GM23248 (cell line): Measurements from ENCODE around the gene TFR2. TPM values are rescaled to one million over a fixed set of nuclear protein-coding genes. Genes with fewer than 3 reads are reported as not detected.
A peak's percentile ranks its signal among the peaks of the same experiment; 100 is the strongest.

Source experiments
- DNase-seq: peaks from one replicate; pipeline ENCODE4 v3.0.0-alpha.2; 2015
- H2AFZ ChIP-seq: fragments of 200-600 bp; sonication (generic); 2 replicates; pipeline ENCODE4 v1.6.1; 2016; ENCODE audit warnings: antibody characterized with exemption
- H3F3A ChIP-seq: fragments of 200-600 bp; sonication (generic); 2 replicates; pipeline ENCODE4 v1.6.1; 2016; ENCODE audit warnings: mild to moderate bottlenecking, antibody characterized with exemption, mixed run types; ENCODE audit not compliant: insufficient read depth
- H3K27ac ChIP-seq: fragments of 200-600 bp; sonication (generic); 2 replicates; pipeline ENCODE4 v1.5.1; 2016; ENCODE audit warnings: mild to moderate bottlenecking
- H3K27me3 ChIP-seq: fragments of 200-600 bp; sonication (generic); replicated peaks from 2 replicates; pipeline ENCODE4 v1.6.1; 2016; ENCODE audit warnings: mild to moderate bottlenecking; ENCODE audit not compliant: insufficient read depth
- H3K36me3 ChIP-seq: fragments of 200-600 bp; sonication (generic); 2 replicates; pipeline ENCODE4 v1.6.1; 2016; ENCODE audit warnings: low read depth, mild to moderate bottlenecking
- H3K4me1 ChIP-seq: fragments of 200-600 bp; sonication (generic); 2 replicates; pipeline ENCODE4 v1.6.1; 2016; ENCODE audit warnings: mild to moderate bottlenecking; ENCODE audit not compliant: insufficient read depth
- H3K4me2 ChIP-seq: fragments of 200-600 bp; sonication (generic); one replicate; pipeline ENCODE4 v1.6.1; 2016; ENCODE audit warnings: mild to moderate bottlenecking; ENCODE audit not compliant: unreplicated experiment
- H3K4me3 ChIP-seq: fragments of 200-600 bp; sonication (generic); 2 replicates; pipeline ENCODE4 v1.5.1; 2016; ENCODE audit warnings: mild to moderate bottlenecking
- H3K79me2 ChIP-seq: fragments of 200-600 bp; sonication (generic); 2 replicates; pipeline ENCODE4 v1.6.1; 2016; ENCODE audit warnings: mild to moderate bottlenecking; ENCODE audit not compliant: insufficient read depth
- H3K9ac ChIP-seq: fragments of 200-600 bp; sonication (generic); 2 replicates; pipeline ENCODE4 v1.6.1; 2016; ENCODE audit warnings: mild to moderate bottlenecking
- H3K9me2 ChIP-seq: fragments of 200-600 bp; sonication (generic); 2 replicates; pipeline ENCODE4 v1.6.1; 2016; ENCODE audit warnings: mixed run types, mild to moderate bottlenecking, moderate library complexity; ENCODE audit not compliant: insufficient read depth
- H3K9me3 ChIP-seq: fragments of 200-600 bp; sonication (generic); one replicate; pipeline ENCODE4 v1.6.1; 2017; ENCODE audit warnings: low read depth
- H4K20me1 ChIP-seq: fragments of 200-600 bp; sonication (generic); 2 replicates; pipeline ENCODE4 v1.6.0; 2016; ENCODE audit not compliant: insufficient read depth
- EZH2 ChIP-seq: fragments of 200-600 bp; sonication (generic); IDR thresholded peaks from 2 replicates; pipeline ENCODE4 v1.6.1; 2018; ENCODE audit warnings: antibody characterized with exemption, mild to moderate bottlenecking; ENCODE audit not compliant: insufficient read depth, poor library complexity, severe bottlenecking
- EZH2phosphoT487 ChIP-seq: fragments of 200-600 bp; sonication (generic); IDR thresholded peaks from 2 replicates; pipeline ENCODE4 v1.6.1; 2018; ENCODE audit warnings: antibody characterized with exemption, moderate library complexity, mild to moderate bottlenecking, low read depth; ENCODE audit not compliant: insufficient read depth
- WGBS, 2 experiments: methylation state at CpG; one replicate each; pipeline ENCODE4 v1.1.6; 2015 to 2017; ENCODE audit warnings: low lambda C conversion rate in 2 of 2, low coverage in 1 of 2; ENCODE audit errors: missing lambda C conversion rate in 2 of 2; 5-methylcytosine and 5-hydroxymethylcytosine counted together
- in situ Hi-C: fragments of 300-500 bp; cut with MboI; formaldehyde crosslinking; loops from 2 replicates; pipeline ENCODE4 v1.15.0; 2020
- polyA plus RNA-seq: library from polyadenylated mRNA; unstranded; fragments of >200 nt; fragmentation: Nextera tagmentation; extraction: Ambion mirVana; gene quantifications from 2 replicates; pipeline ENCODE4 v1.2.1, GENCODE V29; 2016
- total RNA-seq: library from RNA; depleted of rRNA; stranded (reverse); fragments of >200 nt; shearing (Covaris generic); gene quantifications from 2 replicates; pipeline ENCODE4 v1.2.3, GENCODE V29; 2014

The TFR2 gene
- total and polyA plus RNA-seq, 2 experiments from 2014 or later, result 0.11 to 0.79 TPM

- H3F3A ChIP-seq, result no peaks in the 10 kb centered on the region
- no peak for DNase-seq
- TF ChIP-seq EZH2 (no peak), EZH2phosphoT487 (no peak)
- H3K4me1 ChIP-seq, result no peaks in the 10 kb centered on the region
- 90 to 94% methylated on average over 22 to 23 of the region's 23 CpGs for WGBS, 2 experiments
- no peaks in the 10 kb centered on the region for H4K20me1 ChIP-seq
- in situ Hi-C loops, result no loop called here
- peaks cover 4% of the 10 kb centered on the region; the same call in 1 of the 2 replicates for H3K36me3 ChIP-seq
- H3K27me3 ChIP-seq, result no peaks in the 10 kb centered on the region
- peak overlapping the region; percentile 74 for H3K4me2 ChIP-seq
- H3K9ac ChIP-seq, result peak overlapping the region; percentile 94; the same call in 1 of the 2 replicates
- no peak overlapping the region for H2AFZ ChIP-seq
- no peak overlapping the region for H3K27ac ChIP-seq
- H3K79me2 ChIP-seq, result peaks cover 37% of the 10 kb centered on the region
- H3K9me2 ChIP-seq, result no peaks in the 10 kb centered on the region
- H3K4me3 ChIP-seq, result peak overlapping the region; percentile 98
- H3K9me3 ChIP-seq, result no peaks in the 10 kb centered on the region
These were observed 35.4 kb upstream of the TFR2 start for GRCh38 chr7:100676501-100677306.

- Histone ChIP-seq H3K9me3 (no peaks in the 10 kb centered on the region), H3K27me3 (no peaks in the 10 kb centered on the region), H4K20me1 (no peaks in the 10 kb centered on the region), H3K9ac (peak overlapping the region; percentile 94), H3K4me3 (peak overlapping the region; percentile 98), H3K4me1 (no peaks in the 10 kb centered on the region), H3K9me2 (no peaks in the 10 kb centered on the region), H3K36me3 (peaks cover 4% of the 10 kb centered on the region; the same call in 1 of the 2 replicates), H3K27ac (no peak overlapping the region), H2AFZ (no peak overlapping the region), H3K79me2 (peaks cover 37% of the 10 kb centered on the region), H3K4me2 (peak overlapping the region; percentile 74), H3F3A (no peaks in the 10 kb centered on the region)
- no peak for TF ChIP-seq EZH2
- TF ChIP-seq EZH2phosphoT487, result no peak
- 8 to 11% methylated on average over 20 to 51 of the region's 59 CpGs for WGBS, 2 experiments
- peak; percentile 73 for DNase-seq
- in situ Hi-C loops, result no loop called here
These were observed 34.4 kb upstream of the TFR2 start for GRCh38 chr7:100675581-100676350.

GRCh38 chr7:100675105-100675451, 33.7 kb upstream of the TFR2 start:
- Histone ChIP-seq H3K9ac (peak overlapping the region; percentile 94), H3K36me3 (peaks cover 4% of the 10 kb centered on the region; the same call in 1 of the 2 replicates), H4K20me1 (no peaks in the 10 kb centered on the region), H3K4me3 (peak overlapping the region; percentile 98), H3K27ac (no peak overlapping the region; the same call in 1 of the 2 replicates), H3K79me2 (peaks cover 37% of the 10 kb centered on the region), H3K4me2 (peak overlapping the region; percentile 74), H3K9me3 (no peaks in the 10 kb centered on the region), H3F3A (no peaks in the 10 kb centered on the region), H3K9me2 (no peaks in the 10 kb centered on the region), H3K27me3 (no peaks in the 10 kb centered on the region), H2AFZ (no peak overlapping the region), H3K4me1 (no peaks in the 10 kb centered on the region)
- 0 to 1% methylated on average over 22 to 26 of the region's 46 CpGs for WGBS, 2 experiments
- DNase-seq, result peak; percentile 61
- no peak for TF ChIP-seq EZH2phosphoT487
- in situ Hi-C loops, result no loop called here

- no peaks in the 10 kb centered on the region for H3F3A ChIP-seq
- TF ChIP-seq EZH2 (no peak), EZH2phosphoT487 (no peak)
- H3K9me3 ChIP-seq, result no peaks in the 10 kb centered on the region
- DNase-seq, result peak; percentile 44
- H3K79me2 ChIP-seq, result peaks cover 37% of the 10 kb centered on the region
- H3K4me3 ChIP-seq, result peak overlapping the region; percentile 98
- peak overlapping the region; percentile 94 for H3K9ac ChIP-seq
- H4K20me1 ChIP-seq, result no peaks in the 10 kb centered on the region
- WGBS, 2 experiments, result 0 to 3% methylated on average over 35 to 43 of the region's 43 CpGs
- peak overlapping the region; percentile 92 for H3K27ac ChIP-seq
- H3K9me2 ChIP-seq, result no peaks in the 10 kb centered on the region
- in situ Hi-C loops, result no loop called here
- H3K4me2 ChIP-seq, result peak overlapping the region; percentile 68
- H2AFZ ChIP-seq, result peak overlapping the region; percentile 32
- H3K36me3 ChIP-seq, result peaks cover 4% of the 10 kb centered on the region; the same call in 1 of the 2 replicates
- H3K4me1 ChIP-seq, result no peaks in the 10 kb centered on the region
- H3K27me3 ChIP-seq, result no peaks in the 10 kb centered on the region
These were observed 33.2 kb upstream of the TFR2 start for GRCh38 chr7:100674411-100675104.
